Measurements from ENCODE around the gene GLT1D1. TPM values are rescaled to one million over a fixed set of nuclear protein-coding genes. Genes with fewer than 3 reads are reported as not detected.
A peak's percentile ranks its signal among the peaks of the same experiment; 100 is the strongest.
"Not testable (repeated sequence)": the region's sequence is repeated elsewhere in the genome, so short reads cannot be mapped to it uniquely, and the experiment has no call there.

The GLT1D1 gene
- under 1 TPM; 0.16 to 0.73 (median 0.33) TPM for total RNA-seq

DNA sequence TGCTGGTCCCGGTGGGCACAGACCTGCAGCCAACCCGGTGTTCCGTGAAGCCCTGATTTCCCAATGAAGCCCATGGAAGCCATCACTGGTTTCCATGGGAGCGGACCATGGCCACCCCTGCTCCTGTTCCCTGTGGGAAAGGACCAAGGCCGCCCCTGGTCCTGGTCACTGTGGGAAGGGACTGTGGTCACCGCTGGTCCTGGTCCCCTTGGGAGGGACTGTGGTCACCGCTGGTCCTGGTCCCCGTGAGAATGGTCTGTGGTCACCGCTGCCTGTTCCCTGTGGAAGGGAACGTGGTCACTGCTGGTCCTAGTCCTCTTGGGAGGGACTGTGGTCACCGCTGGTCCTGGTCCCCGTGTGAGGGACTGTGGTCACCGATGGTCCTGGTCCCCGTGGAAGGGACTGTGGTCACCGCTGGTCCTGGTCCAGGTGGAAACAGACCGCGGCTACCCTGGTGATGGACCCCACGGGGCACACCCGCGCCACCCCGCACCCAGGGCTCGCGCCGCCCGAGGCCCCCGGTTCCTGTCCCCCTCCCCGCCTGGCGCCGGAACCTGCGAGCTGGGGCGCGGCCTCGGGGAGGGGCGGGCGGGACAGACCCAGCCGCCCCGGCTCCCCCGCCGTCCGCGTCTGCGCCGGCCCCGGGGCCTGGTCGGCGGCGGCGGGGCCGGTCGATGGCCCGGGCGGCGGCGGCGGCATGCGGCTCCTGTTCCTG is at the start of gene GLT1D1:
GLT1D1 (plus strand) TSS at position 594 of the 715 bp plus-strand sequence; CDS start at position 698, 104 bp downstream.
- H3K4me3 ChIP-seq, result peak within 1 kb of the TSS; percentile 2 to 58 (median 38)
- no peak within 1 kb of the TSS for H3K27ac ChIP-seq
- no peaks in the 10 kb centered on the region for H3K9me3 ChIP-seq
- H3K27me3 ChIP-seq, result peaks cover 0 to 23% of the 10 kb centered on the region in 2 donors
- DNase-seq (ENCODE audit: low spot score in 2 of 2), result no peak
- no peaks in the 10 kb centered on the region for H3K4me1 ChIP-seq
- intact Hi-C loops (cut with DNase I; ENCODE audit: low total_unique reads), result no loop called here
- TF ChIP-seq POLR2AphosphoS5 (IDR thresholded peaks at IDR 0.05), result no peak
- TF ChIP-seq CTCF (IDR thresholded peaks at IDR 0.05), result no peak
- TF ChIP-seq POLR2A (IDR thresholded peaks at IDR 0.05), result no peak
- no peaks in the 10 kb centered on the region for H3K36me3 ChIP-seq

DNA sequence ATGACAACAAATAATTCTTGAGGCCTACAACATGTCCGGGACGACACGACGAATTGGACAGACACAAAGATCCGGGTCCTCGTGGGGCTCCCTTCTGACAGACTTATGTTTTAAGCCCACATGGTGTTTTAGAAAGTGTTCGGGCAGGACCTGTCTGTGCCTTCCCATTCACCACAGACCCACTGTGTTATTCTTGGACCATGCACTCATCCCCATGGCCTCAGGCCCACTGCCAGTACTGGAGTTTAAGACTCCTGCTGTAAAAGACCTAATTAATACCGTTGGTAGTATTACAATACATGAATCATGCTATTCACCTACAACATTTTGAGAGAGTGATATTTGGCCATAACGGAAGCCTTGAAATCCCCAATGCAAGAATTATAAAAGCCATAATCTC is 49.5 kb upstream of the GLT1D1 start:
- Histone ChIP-seq H3K4me3 (no peak overlapping the region), H3K9me3 (peaks cover 0 to 5% of the 10 kb centered on the region in 2 donors), H3K27ac (no peak overlapping the region), H3K36me3 (no peaks in the 10 kb centered on the region), H3K4me1 (no peaks in the 10 kb centered on the region), H3K27me3 (no peaks in the 10 kb centered on the region)
- DNase-seq (ENCODE audit: low spot score in 2 of 2), result no peak
- intact Hi-C loops (cut with DNase I; ENCODE audit: low total_unique reads), result no loop called here
- TF ChIP-seq CTCF (IDR thresholded peaks at IDR 0.05), result no peak
- no peak for TF ChIP-seq POLR2A (IDR thresholded peaks at IDR 0.05)
- TF ChIP-seq POLR2AphosphoS5 (IDR thresholded peaks at IDR 0.05), result no peak

DNA sequence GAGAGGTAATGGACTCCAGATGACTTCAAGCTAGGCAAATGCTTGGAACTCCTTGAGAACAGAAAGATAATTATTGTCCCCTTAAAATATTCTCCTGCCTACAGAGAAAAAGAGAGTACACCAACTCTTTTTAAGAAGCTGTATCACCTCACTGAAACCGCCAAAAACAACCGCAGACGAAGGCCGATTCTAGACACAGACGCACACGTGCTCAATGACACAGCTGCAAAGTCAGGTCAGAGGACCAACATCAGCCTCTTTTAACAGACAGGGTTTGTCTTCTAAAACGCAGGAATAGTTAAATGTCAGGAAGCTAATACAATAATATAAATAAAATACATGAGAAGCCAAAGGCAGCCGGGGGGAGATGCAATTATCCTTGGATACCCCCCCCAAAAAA is 48.5 kb upstream of the GLT1D1 start:
- Histone ChIP-seq H3K36me3 (no peaks in the 10 kb centered on the region), H3K27me3 (no peaks in the 10 kb centered on the region), H3K9me3 (peaks cover 0 to 5% of the 10 kb centered on the region in 2 donors), H3K4me3 (no peak overlapping the region), H3K27ac (no peak overlapping the region), H3K4me1 (no peaks in the 10 kb centered on the region)
- TF ChIP-seq POLR2A (IDR thresholded peaks at IDR 0.05) (no peak), POLR2AphosphoS5 (IDR thresholded peaks at IDR 0.05) (no peak), CTCF (IDR thresholded peaks at IDR 0.05) (no peak)
- no peak for DNase-seq (ENCODE audit: low spot score in 2 of 2)
- intact Hi-C loops (cut with DNase I; ENCODE audit: low total_unique reads), result no loop called here

DNA sequence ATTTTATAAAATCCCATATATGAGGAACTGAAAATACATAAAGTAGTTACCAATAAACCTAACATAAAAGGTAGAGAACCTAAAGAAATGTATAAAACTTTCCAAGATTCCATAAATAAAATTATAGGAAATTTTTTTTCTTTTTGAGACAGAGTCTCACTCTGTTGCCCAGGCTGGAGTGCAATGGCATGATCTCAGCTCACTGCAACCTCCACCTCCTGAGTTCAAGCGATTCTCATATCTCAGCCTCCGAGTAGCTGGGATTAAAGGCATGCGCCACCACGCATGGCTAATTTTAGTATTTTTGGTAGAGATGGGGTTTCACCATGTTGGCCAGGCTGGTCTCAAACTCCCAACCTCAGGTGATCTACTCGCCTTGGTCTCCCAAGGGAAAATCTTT is 47.9 kb upstream of the GLT1D1 start:
- intact Hi-C loops (cut with DNase I; ENCODE audit: low total_unique reads); DNase-seq (ENCODE audit: low spot score in 2 of 2); H3K4me3 ChIP-seq; H3K36me3 ChIP-seq; H3K4me1 ChIP-seq; H3K27me3 ChIP-seq; H3K9me3 ChIP-seq; H3K27ac ChIP-seq: not testable (repeated sequence)

DNA sequence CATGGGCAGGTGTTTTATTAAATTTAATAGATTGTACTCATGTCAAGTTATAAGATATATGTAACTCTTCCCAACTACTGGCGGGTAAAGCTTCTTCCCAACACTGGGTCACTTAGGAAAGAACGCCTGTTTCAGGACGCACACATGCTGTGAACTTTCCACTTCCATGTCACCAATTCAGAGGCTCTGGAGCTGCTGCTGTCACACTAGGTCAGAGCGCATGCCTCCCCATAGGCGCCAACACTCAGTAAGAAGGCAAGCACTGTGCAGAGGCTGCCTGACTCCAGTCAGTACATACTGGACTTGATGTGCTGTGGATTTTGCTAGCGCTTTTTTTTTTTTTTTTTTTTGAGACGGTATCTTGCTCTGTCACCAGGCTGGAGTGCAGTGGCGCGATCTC is 46.7 kb upstream of the GLT1D1 start:
- DNase-seq (ENCODE audit: low spot score in 2 of 2), result no peak
- Histone ChIP-seq H3K4me1 (no peaks in the 10 kb centered on the region), H3K27ac (no peak overlapping the region), H3K9me3 (peaks cover 0 to 5% of the 10 kb centered on the region in 2 donors), H3K27me3 (no peaks in the 10 kb centered on the region), H3K36me3 (no peaks in the 10 kb centered on the region), H3K4me3 (no peak overlapping the region)
- TF ChIP-seq CTCF (IDR thresholded peaks at IDR 0.05) (no peak), POLR2A (IDR thresholded peaks at IDR 0.05) (no peak), POLR2AphosphoS5 (IDR thresholded peaks at IDR 0.05) (no peak)
- intact Hi-C loops (cut with DNase I; ENCODE audit: low total_unique reads), result no loop called here

Measured in breast epithelium (tissue), 4 donors.